HL-60 (cell line): ENCODE results near the gene SRGAP2B.
"Not testable (repeated sequence)": the region's sequence is repeated elsewhere in the genome, so short reads cannot be mapped to it uniquely, and the experiment has no call there.

Experiments
- DNase-seq, 2 experiments: peaks; one replicate each; pipeline ENCODE4 v3.0.0-alpha.2; 2010 to 2020; ENCODE audit warnings: low read depth in 1 of 2, low spot score in 1 of 2
- H3K27ac ChIP-seq: fragments of 250-450 bp; sonication (Bioruptor Pico); replicated peaks from 2 replicates; pipeline ENCODE4 v1.5.1; 2020; ENCODE audit warnings: mild to moderate bottlenecking, moderate library complexity
- H3K27me3 ChIP-seq: fragments of 250-450 bp; sonication (Bioruptor Pico); 2 replicates; pipeline ENCODE4 v1.5.1; 2021; ENCODE audit warnings: mild to moderate bottlenecking, moderate library complexity; ENCODE audit not compliant: insufficient read depth, poor library complexity, severe bottlenecking
- H3K4me3 ChIP-seq: replicated peaks from 2 replicates; pipeline ENCODE4 v1.5.1; 2011; ENCODE audit warnings: mild to moderate bottlenecking, control low read depth, low read length; ENCODE audit not compliant: insufficient read depth

SRGAP2B gene

DNA sequence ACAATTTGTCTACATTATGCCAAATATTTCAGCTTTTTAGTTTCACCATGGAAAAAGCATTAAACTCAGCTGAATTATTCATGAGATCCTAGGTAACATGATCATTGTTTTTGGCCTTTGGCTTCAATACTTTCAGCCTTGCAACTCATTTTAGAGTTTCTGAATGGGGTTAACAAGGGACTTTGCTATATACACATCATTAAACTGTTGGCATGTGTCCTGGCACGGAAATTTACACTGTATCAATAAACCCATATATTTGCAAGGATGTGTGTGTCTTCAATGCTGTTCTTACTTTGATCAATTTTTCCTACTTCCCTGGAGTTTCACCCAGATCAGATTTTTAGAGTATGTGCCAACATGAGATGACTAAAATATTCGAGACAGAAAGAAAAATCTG lies 61.6 kb downstream of the SRGAP2B start:
- H3K27ac ChIP-seq, DNase-seq, H3K4me3 ChIP-seq, H3K27me3 ChIP-seq: not testable (repeated sequence)

- not testable (repeated sequence) for H3K27ac ChIP-seq, H3K27me3 ChIP-seq, DNase-seq, H3K4me3 ChIP-seq
These were observed 67.9 kb downstream of the SRGAP2B start for GRCh38 chr1:145027251-145027650.

DNA sequence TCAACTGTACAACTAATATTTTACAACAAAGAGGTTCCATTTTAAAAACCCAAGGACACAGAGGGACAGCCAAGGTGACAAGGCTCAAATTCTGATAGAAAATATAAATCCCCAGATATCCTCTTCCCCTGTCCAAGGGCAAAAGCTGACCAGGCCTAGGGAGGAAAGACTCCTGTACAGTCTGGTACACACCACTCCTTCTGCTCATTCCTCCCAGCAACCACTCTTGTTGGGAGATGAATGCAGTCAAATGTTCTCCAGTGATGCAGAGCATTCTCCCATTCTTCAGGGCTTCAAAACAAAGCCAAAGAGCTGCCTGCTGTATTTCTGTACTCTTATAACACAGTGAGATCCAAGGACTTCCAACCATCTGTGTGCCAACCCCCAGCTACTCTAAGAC lies 69.8 kb downstream of the SRGAP2B start:
- not testable (repeated sequence) for DNase-seq, H3K27me3 ChIP-seq, H3K27ac ChIP-seq, H3K4me3 ChIP-seq

DNA sequence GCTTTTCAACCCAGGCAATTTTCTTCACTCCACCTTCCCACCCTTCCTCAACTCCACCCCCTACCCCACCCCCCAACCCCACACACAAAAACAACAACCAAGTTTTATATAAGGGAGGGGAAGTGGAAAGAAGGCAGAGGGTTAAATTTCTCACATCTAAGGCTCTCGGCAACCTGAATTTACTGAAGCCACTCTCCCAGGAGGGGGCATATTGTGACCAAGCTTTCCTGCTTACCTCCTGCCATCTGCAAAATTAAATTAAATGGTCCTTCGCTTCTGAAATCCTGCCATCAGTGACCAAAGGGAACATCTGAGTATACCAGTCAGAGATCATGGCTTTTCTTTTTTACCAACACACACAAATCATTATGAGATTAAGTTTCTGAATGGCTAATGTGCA lies 72.9 kb downstream of the SRGAP2B start:
- not testable (repeated sequence) for H3K27me3 ChIP-seq, DNase-seq, H3K27ac ChIP-seq, H3K4me3 ChIP-seq

DNA sequence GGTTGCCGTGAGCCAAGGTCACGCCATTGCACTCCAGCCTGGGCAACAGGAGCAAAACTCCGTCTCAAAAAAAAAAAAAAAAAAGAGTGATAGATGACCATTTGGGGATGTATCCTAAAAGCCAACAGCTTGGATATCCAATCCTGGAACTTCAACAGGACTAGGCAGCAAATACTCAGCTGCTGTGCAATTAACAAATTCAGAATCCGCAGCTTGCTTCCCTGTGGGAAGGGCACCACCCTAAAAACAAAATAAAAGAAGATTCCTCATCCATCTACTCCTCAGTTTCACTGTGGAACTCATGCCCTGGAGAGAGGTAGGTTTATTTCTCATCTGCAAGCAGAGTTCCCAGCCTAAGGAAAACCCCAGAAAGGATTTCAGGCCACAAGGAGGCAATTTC lies 73.4 kb downstream of the SRGAP2B start:
- not testable (repeated sequence) for H3K4me3 ChIP-seq, H3K27ac ChIP-seq, H3K27me3 ChIP-seq, DNase-seq

GRCh38 chr1:145019709-145020108 lies 75.4 kb downstream of the SRGAP2B start:
- DNase-seq, H3K4me3 ChIP-seq, H3K27ac ChIP-seq, H3K27me3 ChIP-seq: not testable (repeated sequence)

GRCh38 chr1:145017725-145018124 lies 77.4 kb downstream of the SRGAP2B start:
- peak; percentile 1 to 28 for DNase-seq
- not testable (repeated sequence) for H3K4me3 ChIP-seq, H3K27ac ChIP-seq, H3K27me3 ChIP-seq

- DNase-seq, H3K27ac ChIP-seq, H3K27me3 ChIP-seq, H3K4me3 ChIP-seq: not testable (repeated sequence)
These were observed 78.7 kb downstream of the SRGAP2B start for GRCh38 chr1:145016492-145016862.

GRCh38 chr1:145015744-145016491 lies 79.2 kb downstream of the SRGAP2B start:
- H3K4me3 ChIP-seq, H3K27me3 ChIP-seq, H3K27ac ChIP-seq, DNase-seq: not testable (repeated sequence)

- H3K4me3 ChIP-seq, H3K27ac ChIP-seq, H3K27me3 ChIP-seq, DNase-seq: not testable (repeated sequence)
These were observed 81.8 kb downstream of the SRGAP2B start for GRCh38 chr1:145013353-145013752.

DNA sequence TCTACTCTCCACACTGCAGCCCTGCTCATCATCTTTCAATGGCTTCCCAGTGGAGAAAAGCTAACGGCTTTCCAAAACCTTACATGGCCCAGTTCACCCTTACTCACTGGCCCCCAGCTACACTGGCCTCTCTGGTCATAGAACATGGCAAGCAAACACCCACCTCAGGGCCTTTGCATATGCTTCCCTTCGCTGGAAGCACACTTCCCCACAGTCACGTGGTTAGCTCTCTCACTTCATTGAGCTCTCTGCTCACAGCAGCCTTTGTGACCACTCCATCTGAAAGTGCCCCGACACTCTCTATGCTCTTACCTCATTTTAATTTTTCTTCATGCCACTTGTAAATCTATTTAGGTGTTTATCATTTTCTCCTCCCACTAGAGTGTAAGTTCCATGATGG lies 83.3 kb downstream of the SRGAP2B start:
- not testable (repeated sequence) for H3K4me3 ChIP-seq, H3K27ac ChIP-seq, DNase-seq, H3K27me3 ChIP-seq

DNA sequence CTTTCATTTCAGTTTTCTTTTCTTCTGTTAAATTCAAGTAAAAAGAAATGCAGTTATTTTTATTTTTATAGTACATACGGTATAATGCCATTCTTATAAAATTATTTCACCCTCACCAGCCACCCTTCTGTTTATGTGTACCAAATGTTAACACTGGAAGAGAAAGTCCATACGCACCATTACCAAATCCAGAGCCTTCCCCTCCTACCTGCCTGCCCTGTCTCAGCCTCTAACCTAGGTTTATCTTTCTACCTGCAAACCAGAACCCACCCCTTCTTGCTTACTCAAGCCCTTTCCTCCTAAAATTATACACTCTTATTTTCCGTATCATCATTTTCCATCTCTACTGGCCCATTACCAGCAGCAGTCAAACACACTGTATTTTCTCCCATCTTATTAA lies 84.5 kb downstream of the SRGAP2B start:
- DNase-seq, H3K4me3 ChIP-seq, H3K27me3 ChIP-seq, H3K27ac ChIP-seq: not testable (repeated sequence)

DNA sequence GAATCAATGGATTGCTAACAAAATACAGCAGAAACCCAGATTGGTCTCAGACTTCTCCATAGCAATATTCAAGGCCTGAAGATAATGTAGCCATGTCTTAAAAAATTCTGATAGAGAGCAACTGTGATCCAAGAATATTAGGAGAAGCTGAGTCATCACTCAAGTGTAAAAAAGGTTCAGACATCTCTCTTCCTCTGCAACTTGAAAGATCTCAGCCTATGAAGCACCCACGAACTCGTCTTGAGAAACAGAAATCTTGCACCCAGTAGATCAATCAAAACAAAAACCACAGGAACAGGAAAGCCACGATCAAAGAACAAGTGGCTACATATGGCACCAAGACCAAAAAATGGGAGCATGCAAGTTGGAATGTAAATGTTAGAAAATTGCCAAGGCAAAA lies 85.2 kb downstream of the SRGAP2B start:
- DNase-seq, result peak in 1 of 2 experiments; percentile 36
- not testable (repeated sequence) for H3K27ac ChIP-seq, H3K27me3 ChIP-seq, H3K4me3 ChIP-seq

- not testable (repeated sequence) for DNase-seq, H3K27ac ChIP-seq, H3K27me3 ChIP-seq, H3K4me3 ChIP-seq
These were observed 86.7 kb downstream of the SRGAP2B start for GRCh38 chr1:145008388-145008787.

DNA sequence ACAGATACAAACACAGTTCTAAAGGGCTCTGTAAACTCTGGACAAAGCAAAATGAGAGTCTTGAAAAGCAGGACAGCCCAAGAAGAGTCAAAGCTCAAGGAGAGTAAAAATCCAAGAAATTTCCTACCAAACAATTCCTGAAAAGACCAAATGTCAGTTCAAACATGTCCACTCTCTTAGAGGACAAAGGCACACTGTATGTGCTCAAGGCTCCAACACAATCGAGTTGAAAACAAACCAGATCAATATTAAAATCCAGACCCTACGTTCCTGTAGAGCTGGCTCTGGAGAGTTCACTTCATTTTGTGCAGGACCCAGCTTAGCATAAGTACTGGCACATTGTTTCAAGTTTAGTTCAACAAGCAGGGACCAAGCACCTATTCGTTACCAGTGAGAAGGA lies 90.0 kb downstream of the SRGAP2B start:
- H3K27me3 ChIP-seq, H3K4me3 ChIP-seq, H3K27ac ChIP-seq, DNase-seq: not testable (repeated sequence)

DNA sequence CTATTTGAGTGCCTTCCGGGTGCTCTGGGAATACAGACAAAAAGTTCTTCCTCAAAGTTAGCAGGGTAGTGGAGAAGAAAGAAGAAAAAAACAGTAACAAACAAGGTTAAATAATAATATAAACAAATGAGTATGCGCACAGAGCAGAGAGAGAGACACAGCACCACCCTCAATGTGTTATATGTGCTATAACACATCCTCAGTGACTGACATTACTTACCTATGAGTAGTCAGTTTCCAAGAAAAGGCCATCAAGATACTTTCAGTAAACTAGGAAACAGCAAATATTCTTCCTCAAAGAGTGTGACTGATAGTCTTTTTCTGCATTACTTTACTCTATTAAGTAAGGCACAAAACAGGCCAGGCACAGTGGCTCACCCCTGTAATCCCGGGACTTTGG lies 93.7 kb downstream of the SRGAP2B start:
- H3K27me3 ChIP-seq, H3K4me3 ChIP-seq, H3K27ac ChIP-seq, DNase-seq: not testable (repeated sequence)
